Parathyroid adenoma (tissue), 2 donors: ENCODE data around the gene USPL1.

ENCODE experiments used
- H2AFZ ChIP-seq: fragments of 300-600 bp; sonication (generic); one replicate; pipeline ENCODE4 v1.7.0; 2017; ENCODE audit warnings: antibody characterized with exemption, mild to moderate bottlenecking
- H3K27ac ChIP-seq: fragments of 300-600 bp; sonication (generic); one replicate; pipeline ENCODE4 v1.7.0; 2017
- H3K27me3 ChIP-seq: fragments of 300-600 bp; sonication (generic); one replicate; pipeline ENCODE4 v1.7.0; 2017; ENCODE audit warnings: low read length; ENCODE audit not compliant: control insufficient read depth, insufficient read depth
- H3K36me3 ChIP-seq: fragments of 300-600 bp; sonication (generic); one replicate; pipeline ENCODE4 v1.7.0; 2017; ENCODE audit warnings: low read length; ENCODE audit not compliant: control insufficient read depth, insufficient read depth
- H3K4me1 ChIP-seq: fragments of 300-600 bp; sonication (generic); one replicate; pipeline ENCODE4 v1.7.0; 2017; ENCODE audit warnings: control low read depth
- H3K4me2 ChIP-seq: fragments of 300-600 bp; sonication (generic); one replicate; pipeline ENCODE4 v1.7.0; 2017; ENCODE audit warnings: low read length
- H3K4me3 ChIP-seq: fragments of 300-600 bp; sonication (generic); one replicate; pipeline ENCODE4 v1.7.0; 2017; ENCODE audit warnings: low read depth, low read length
- H3K79me2 ChIP-seq: fragments of 300-600 bp; sonication (generic); one replicate; pipeline ENCODE4 v1.7.0; 2017; ENCODE audit warnings: control low read depth
- H3K9ac ChIP-seq: fragments of 300-600 bp; sonication (generic); one replicate; pipeline ENCODE4 v1.7.0; 2017; ENCODE audit warnings: mild to moderate bottlenecking
- H3K9me3 ChIP-seq: fragments of 300-600 bp; sonication (generic); one replicate; pipeline ENCODE4 v1.7.0; 2017; ENCODE audit warnings: low read length; ENCODE audit not compliant: control insufficient read depth
- TF ChIP-seq, protein P1 (sequence below): fragments of 300-600 bp; sonication (generic); IDR thresholded peaks from one replicate; pipeline ENCODE4 v1.7.0; 2017; ENCODE audit warnings: antibody characterized with exemption, mild to moderate bottlenecking
- donor health status: primary hyperparathyroidism.

The USPL1 gene

DNA sequence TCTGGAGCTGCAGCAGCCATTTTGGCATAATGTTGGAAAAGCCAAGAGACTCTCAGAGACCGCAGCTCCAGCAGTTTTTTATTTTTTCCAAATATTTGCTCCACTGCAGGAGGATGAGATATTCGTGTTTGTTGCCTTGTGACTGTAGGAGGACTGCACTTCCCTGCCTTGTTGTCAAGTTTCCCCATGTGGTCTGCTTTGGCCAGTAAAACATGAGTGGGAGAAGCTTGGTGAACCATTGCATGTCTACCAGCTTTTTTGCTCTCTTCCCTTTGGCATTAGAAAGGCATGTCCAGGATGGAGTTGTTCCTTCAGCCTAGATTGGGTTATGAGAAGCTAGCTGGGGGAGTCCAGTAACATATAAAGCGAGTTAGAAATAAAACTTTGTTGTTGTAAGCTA, 69.9 kb downstream of the USPL1 start:
- Histone ChIP-seq H2AFZ (no peak overlapping the region), H3K27me3 (no peaks in the 10 kb centered on the region), H3K27ac (no peak overlapping the region), H3K4me2 (no peak overlapping the region), H3K79me2 (no peaks in the 10 kb centered on the region), H3K4me1 (no peaks in the 10 kb centered on the region), H3K9me3 (no peaks in the 10 kb centered on the region), H3K4me3 (no peak overlapping the region), H3K9ac (no peak overlapping the region), H3K36me3 (no peaks in the 10 kb centered on the region)
- TF ChIP-seq, protein P1, sequence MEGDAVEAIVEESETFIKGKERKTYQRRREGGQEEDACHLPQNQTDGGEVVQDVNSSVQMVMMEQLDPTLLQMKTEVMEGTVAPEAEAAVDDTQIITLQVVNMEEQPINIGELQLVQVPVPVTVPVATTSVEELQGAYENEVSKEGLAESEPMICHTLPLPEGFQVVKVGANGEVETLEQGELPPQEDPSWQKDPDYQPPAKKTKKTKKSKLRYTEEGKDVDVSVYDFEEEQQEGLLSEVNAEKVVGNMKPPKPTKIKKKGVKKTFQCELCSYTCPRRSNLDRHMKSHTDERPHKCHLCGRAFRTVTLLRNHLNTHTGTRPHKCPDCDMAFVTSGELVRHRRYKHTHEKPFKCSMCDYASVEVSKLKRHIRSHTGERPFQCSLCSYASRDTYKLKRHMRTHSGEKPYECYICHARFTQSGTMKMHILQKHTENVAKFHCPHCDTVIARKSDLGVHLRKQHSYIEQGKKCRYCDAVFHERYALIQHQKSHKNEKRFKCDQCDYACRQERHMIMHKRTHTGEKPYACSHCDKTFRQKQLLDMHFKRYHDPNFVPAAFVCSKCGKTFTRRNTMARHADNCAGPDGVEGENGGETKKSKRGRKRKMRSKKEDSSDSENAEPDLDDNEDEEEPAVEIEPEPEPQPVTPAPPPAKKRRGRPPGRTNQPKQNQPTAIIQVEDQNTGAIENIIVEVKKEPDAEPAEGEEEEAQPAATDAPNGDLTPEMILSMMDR = no peak

DNA sequence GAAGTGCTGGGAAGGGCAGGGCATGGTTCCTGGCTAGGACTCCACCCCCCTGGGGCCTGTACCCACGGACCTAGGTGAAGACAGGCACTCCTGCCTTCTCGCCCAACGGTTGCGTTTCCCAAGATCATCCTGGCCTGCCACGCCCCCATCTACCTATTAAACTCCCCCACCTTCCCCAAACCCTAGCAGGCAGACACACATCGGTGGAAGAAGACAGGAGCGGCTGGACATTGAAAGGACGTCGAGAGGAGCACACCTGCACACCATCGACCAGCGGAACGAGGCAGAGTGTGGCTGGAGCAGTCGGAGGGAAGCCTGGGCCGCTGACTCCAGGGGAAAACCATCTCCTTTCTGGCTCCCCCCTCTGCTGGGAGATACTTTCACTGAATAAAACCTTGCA, 72.0 kb downstream of the USPL1 start:
- Histone ChIP-seq H2AFZ (no peak overlapping the region), H3K27me3 (no peaks in the 10 kb centered on the region), H3K4me2 (no peak overlapping the region), H3K4me3 (no peak overlapping the region), H3K36me3 (no peaks in the 10 kb centered on the region), H3K27ac (no peak overlapping the region), H3K9me3 (no peaks in the 10 kb centered on the region), H3K79me2 (no peaks in the 10 kb centered on the region), H3K9ac (no peak overlapping the region), H3K4me1 (no peaks in the 10 kb centered on the region)
- TF ChIP-seq, protein P1 = no peak

DNA sequence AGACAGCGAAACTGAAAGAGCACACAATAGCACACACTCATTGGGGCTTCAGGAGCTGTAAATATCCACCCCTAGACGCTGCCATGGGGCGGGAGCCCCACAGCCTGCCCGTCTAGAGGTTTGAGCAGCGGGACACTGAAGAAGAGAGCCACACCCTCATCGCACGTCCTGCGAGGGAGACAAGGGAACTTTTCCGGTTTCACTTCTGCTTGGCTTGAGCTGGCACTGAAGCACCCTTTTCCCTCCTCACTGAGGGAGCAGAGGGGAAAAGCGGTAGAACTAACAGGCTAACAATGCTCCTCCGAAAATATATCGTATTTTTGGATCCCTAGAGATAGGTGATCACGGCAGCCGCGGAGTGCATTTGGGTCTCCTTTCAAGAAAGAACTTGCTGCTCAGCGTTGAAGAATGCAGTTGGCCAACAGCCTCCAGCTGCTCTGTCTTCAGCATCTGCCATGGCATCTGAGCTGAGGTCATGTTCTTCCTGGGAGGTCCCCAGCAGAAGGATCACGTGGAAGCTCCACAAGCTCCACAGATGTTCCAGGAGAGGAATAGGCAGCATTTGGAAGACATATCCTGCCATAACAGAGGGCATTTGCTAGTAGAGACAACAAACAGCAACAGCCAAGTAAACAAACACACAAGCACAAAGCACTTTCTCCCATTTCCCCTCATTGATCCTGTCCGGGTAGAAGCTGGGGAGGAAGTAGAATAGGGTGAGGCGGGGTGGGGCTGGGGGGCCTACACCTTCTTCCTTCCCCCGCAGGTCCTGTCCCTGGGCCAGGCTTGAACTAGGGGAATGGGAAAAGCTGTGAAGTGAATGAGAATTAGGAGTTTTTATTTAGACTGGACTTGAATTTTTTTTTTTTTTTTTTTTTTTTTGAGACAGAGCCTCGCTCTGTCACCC, 72.8 kb downstream of the USPL1 start:
- Histone ChIP-seq H3K27ac (no peak overlapping the region), H3K4me2 (peak overlapping the region; percentile 50), H3K4me1 (no peaks in the 10 kb centered on the region), H2AFZ (peak overlapping the region; percentile 62), H3K36me3 (no peaks in the 10 kb centered on the region), H3K4me3 (peak overlapping the region; percentile 38), H3K9ac (no peak overlapping the region), H3K27me3 (no peaks in the 10 kb centered on the region), H3K79me2 (no peaks in the 10 kb centered on the region), H3K9me3 (no peaks in the 10 kb centered on the region)
- TF ChIP-seq, protein P1 = no peak

DNA sequence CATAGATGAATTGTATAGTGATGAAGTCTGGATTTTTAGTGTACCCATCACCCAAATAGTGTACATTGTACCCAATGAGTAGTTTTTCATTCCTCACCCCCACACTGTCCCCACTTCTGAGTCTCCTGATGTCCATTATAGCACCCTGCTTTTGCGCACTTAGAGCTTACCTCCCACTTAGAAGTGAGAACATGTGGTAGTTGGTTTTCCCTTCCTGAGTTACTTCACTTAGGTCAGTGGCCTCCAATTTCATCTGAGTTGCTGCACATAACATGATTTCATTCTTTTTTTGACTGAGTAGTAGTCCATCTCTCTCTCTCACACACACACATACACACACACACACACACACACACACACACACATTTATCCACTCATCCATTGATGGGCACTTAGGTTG, 74.4 kb downstream of the USPL1 start:
- Histone ChIP-seq H3K79me2 (no peaks in the 10 kb centered on the region), H2AFZ (no peak overlapping the region)
- TF ChIP-seq, protein P1 = no peak

More for the DNA sequence above, 74.4 kb downstream of the USPL1 start:
- H3K27ac ChIP-seq = no peak overlapping the region
- H3K9me3 ChIP-seq = no peaks in the 10 kb centered on the region
- no peaks in the 10 kb centered on the region for H3K27me3 ChIP-seq
- H3K4me1 ChIP-seq = no peaks in the 10 kb centered on the region
- no peaks in the 10 kb centered on the region for H3K36me3 ChIP-seq
- no peak overlapping the region for H3K9ac ChIP-seq
- H3K4me3 ChIP-seq = no peak overlapping the region
- H3K4me2 ChIP-seq = no peak overlapping the region
